Keratinocyte (primary cell): ENCODE data around the gene KMT2C. TPM values are rescaled to one million over a fixed set of nuclear protein-coding genes. Genes with fewer than 3 reads are reported as not detected.

Source experiments
- DNase-seq: peaks from one replicate; pipeline ENCODE4 v3.0.0-alpha.2; 2011; ENCODE audit warnings: low read depth, missing footprints, low spot score
- FAIRE-seq: peaks from 2 replicates; lab custom pipeline; 2011; peaks lifted over from hg19 to GRCh38; lab: Jason Lieb, UNC
- H2AFZ ChIP-seq: 2 replicates; pipeline ENCODE4 v1.6.0; 2012; ENCODE audit warnings: low read length, control low read depth, inconsistent platforms; ENCODE audit not compliant: control insufficient read depth
- H3K27ac ChIP-seq: 2 replicates; pipeline ENCODE4 v1.5.1; 2011; ENCODE audit warnings: low read length; ENCODE audit not compliant: control insufficient read depth, insufficient read depth
- H3K27me3 ChIP-seq: 3 replicates; pipeline ENCODE4 v1.6.0; 2011; ENCODE audit warnings: low read length; ENCODE audit not compliant: control insufficient read depth, insufficient read depth; ENCODE audit errors: extremely low read depth
- H3K36me3 ChIP-seq, 2 experiments: 2 replicates in 1 of 2; 3 replicates in 1 of 2; pipeline ENCODE4 v1.5.1; 2011; ENCODE audit warnings: low read length in 2 of 2, mild to moderate bottlenecking in 1 of 2; ENCODE audit not compliant: control insufficient read depth in 2 of 2, insufficient read depth in 2 of 2; ENCODE audit errors: extremely low read depth in 1 of 2
- H3K4me1 ChIP-seq: 3 replicates; pipeline ENCODE4 v1.5.1; 2011; ENCODE audit warnings: low read length; ENCODE audit not compliant: control insufficient read depth, insufficient read depth; ENCODE audit errors: extremely low read depth
- H3K4me2 ChIP-seq: 3 replicates; pipeline ENCODE4 v1.6.0; 2011; ENCODE audit warnings: low read depth, low read length; ENCODE audit not compliant: control insufficient read depth, insufficient read depth; ENCODE audit errors: extremely low read depth
- H3K4me3 ChIP-seq, 3 experiments: fragments of 200-600 bp in 1 of 3; sonication (generic) in 1 of 3; 2 replicates in 2 of 3; 3 replicates in 1 of 3; pipeline ENCODE4 v1.5.1; 2011 to 2016; ENCODE audit warnings: low read length in 3 of 3, mild to moderate bottlenecking in 3 of 3, control low read depth in 2 of 3, inconsistent platforms in 1 of 3, low read depth in 1 of 3, mixed read lengths in 1 of 3, mixed run types in 1 of 3, moderate library complexity in 1 of 3; ENCODE audit not compliant: control insufficient read depth in 2 of 3, insufficient read depth in 2 of 3; ENCODE audit errors: extremely low read depth in 1 of 3
- H3K79me2 ChIP-seq: 2 replicates; pipeline ENCODE4 v1.6.0; 2012; ENCODE audit warnings: low read length; ENCODE audit not compliant: control insufficient read depth, insufficient read depth
- H3K9ac ChIP-seq: 3 replicates; pipeline ENCODE4 v1.6.0; 2011; ENCODE audit warnings: low read length; ENCODE audit not compliant: control insufficient read depth, insufficient read depth; ENCODE audit errors: extremely low read depth
- H3K9me1 ChIP-seq: 3 replicates; pipeline ENCODE4 v1.6.0; 2011; ENCODE audit warnings: low read length; ENCODE audit not compliant: control insufficient read depth, insufficient read depth; ENCODE audit errors: extremely low read depth
- H3K9me3 ChIP-seq: 2 replicates; pipeline ENCODE4 v1.5.1; 2012; ENCODE audit warnings: low read depth, low read length; ENCODE audit not compliant: control insufficient read depth
- H4K20me1 ChIP-seq: 3 replicates; pipeline ENCODE4 v1.6.0; 2011; ENCODE audit warnings: low read length; ENCODE audit not compliant: control insufficient read depth, insufficient read depth; ENCODE audit errors: extremely low read depth
- CTCF ChIP-seq, 3 experiments: IDR thresholded peaks in 1 of 3; conservative IDR thresholded peaks in 1 of 3; optimal IDR thresholded peaks in 1 of 3; 2 replicates in 2 of 3; 3 replicates in 1 of 3; pipeline versions ENCODE3 to v1.5.1; 2011; ENCODE audit warnings: low read length in 3 of 3, mild to moderate bottlenecking in 3 of 3, moderate library complexity in 2 of 3, control low read depth in 1 of 3, inconsistent platforms in 1 of 3; ENCODE audit not compliant: insufficient read depth in 2 of 3; ENCODE audit errors: extremely low read depth in 1 of 3
- EZH2 ChIP-seq: IDR thresholded peaks from one replicate; pipeline ENCODE4 v1.6.1; 2012; ENCODE audit warnings: inconsistent platforms, mild to moderate bottlenecking, low read length, moderate library complexity
- dilution Hi-C: fragments of 300-500 bp; cut with MboI; formaldehyde crosslinking; loops from one replicate; pipeline ENCODE4 v1.7.0; 2020; ENCODE audit warnings: low sequenced_read_pairs; ENCODE audit not compliant: extremely low pct_ligation_motif_present
- polyA plus RNA-seq, 5 experiments: library from polyadenylated mRNA; depleted of rRNA in 3 of 5; stranded (reverse) in 3 of 5; stranded (forward) in 1 of 5; unstranded in 1 of 5; fragments of >200 nt; gene quantifications; 1 replicate in 1 of 5; 2 replicates in 3 of 5; 3 replicates in 1 of 5; pipeline versions ENCODE4 v1.2.1 to v1.2.3, GENCODE V29; 2011 to 2012; ENCODE audit warnings: missing spikeins in 2 of 5, low read depth in 1 of 5, low replicate concordance in 1 of 5

The KMT2C gene
- polyA plus RNA-seq, 1 donor (not counting 4 experiments of a cell fraction or from before 2014, with no cell fraction given) = 8.5 TPM

DNA sequence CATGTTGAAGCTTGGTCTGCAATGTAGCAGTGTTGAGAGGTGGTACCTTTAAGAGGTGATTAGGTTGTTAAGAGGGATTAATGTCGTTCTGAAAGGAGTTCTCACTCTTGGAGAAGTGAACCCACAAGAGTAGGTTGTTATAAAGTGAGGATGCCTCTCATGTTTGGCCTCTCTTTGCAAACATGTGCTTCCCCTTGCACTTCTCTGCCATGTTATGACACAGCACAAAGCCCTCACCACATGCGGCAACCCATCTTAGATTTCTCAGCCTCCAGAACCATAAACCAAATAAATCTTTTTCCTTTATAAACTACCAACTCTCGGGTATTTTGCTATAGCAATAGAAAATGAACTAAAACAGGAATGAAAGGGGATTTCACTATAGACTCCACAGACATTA lies 66.3 kb downstream of the KMT2C start:
- Histone ChIP-seq H3K27me3 (no peaks in the 10 kb centered on the region), H3K4me1 (peaks cover 7% of the 10 kb centered on the region), H3K9me3 (no peaks in the 10 kb centered on the region), H3K27ac (no peak overlapping the region), H2AFZ (no peak overlapping the region), H3K36me3 (no peaks in the 10 kb centered on the region), H3K4me3 (no peak overlapping the region), H3K9ac (no peak overlapping the region), H3K9me1 (no peaks in the 10 kb centered on the region), H3K4me2 (no peak overlapping the region), H3K79me2 (peaks cover 97% of the 10 kb centered on the region), H4K20me1 (no peaks in the 10 kb centered on the region)
- no peak for DNase-seq
- FAIRE-seq = no peak
- dilution Hi-C loops = no loop called here
- TF ChIP-seq EZH2 (no peak), CTCF (optimal IDR thresholded peaks at IDR 0.05 in 1 of 3, IDR thresholded peaks at IDR 0.05 in 1 of 3, conservative IDR thresholded peaks at IDR 0.05 in 1 of 3; ENCODE audit: extremely low read depth in 1 of 3, insufficient read depth in 2 of 3, low read length in 3 of 3) (no peak)

DNA sequence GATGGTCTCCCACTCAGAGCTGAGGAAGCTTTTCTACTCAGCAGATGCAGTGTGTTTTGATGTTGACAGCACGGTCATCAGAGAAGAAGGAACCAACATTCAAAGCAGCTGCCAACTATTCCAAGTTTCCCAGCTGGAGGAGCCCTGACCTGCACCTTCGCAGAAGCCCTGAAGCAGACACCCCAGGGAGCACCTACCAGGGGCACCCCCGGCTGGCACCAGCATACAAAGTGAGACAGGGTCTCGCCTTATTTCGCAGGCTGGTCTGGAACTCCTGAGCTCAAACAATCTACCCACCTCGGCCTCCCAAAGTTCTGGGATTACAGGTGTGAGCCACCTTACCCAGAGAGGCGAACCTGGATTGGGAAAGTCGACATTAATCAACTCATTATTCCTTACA lies 68.6 kb downstream of the KMT2C start:
- FAIRE-seq = no peak
- no peak overlapping the region for H3K4me2 ChIP-seq
- DNase-seq = no peak
- no peaks in the 10 kb centered on the region for H3K9me3 ChIP-seq
- no peak overlapping the region for H3K4me3 ChIP-seq
- H3K4me1 ChIP-seq = no peaks in the 10 kb centered on the region
- H3K27me3 ChIP-seq = no peaks in the 10 kb centered on the region
- no peak overlapping the region for H2AFZ ChIP-seq
- H3K9ac ChIP-seq = no peak overlapping the region
- H3K79me2 ChIP-seq = peaks cover 93% of the 10 kb centered on the region
- no peaks in the 10 kb centered on the region for H3K9me1 ChIP-seq
- no peaks in the 10 kb centered on the region for H3K36me3 ChIP-seq
- no peak overlapping the region for H3K27ac ChIP-seq
- peaks cover 3% of the 10 kb centered on the region for H4K20me1 ChIP-seq
- TF ChIP-seq CTCF (optimal IDR thresholded peaks at IDR 0.05 in 1 of 3, IDR thresholded peaks at IDR 0.05 in 1 of 3, conservative IDR thresholded peaks at IDR 0.05 in 1 of 3; ENCODE audit: extremely low read depth in 1 of 3, insufficient read depth in 2 of 3, low read length in 3 of 3) = no peak
- no peak for TF ChIP-seq EZH2
- dilution Hi-C loops = no loop called here
